Right hindlimb (tissue), 1 donor: ENCODE measurements around the gene ENOX2.
A peak's percentile ranks its signal among the peaks of the same experiment; 100 is the strongest.

ENCODE experiments used
- DNase-seq: peaks from one replicate; pipeline ENCODE4 v3.0.0-alpha.2; 2018

Gene ENOX2

GRCh38 chrX:130615941-130616340, 287.1 kb downstream of the ENOX2 start:
- no peak for DNase-seq

- DNase-seq = no peak
These were observed 295.6 kb downstream of the ENOX2 start for GRCh38 chrX:130607431-130607830.

DNA sequence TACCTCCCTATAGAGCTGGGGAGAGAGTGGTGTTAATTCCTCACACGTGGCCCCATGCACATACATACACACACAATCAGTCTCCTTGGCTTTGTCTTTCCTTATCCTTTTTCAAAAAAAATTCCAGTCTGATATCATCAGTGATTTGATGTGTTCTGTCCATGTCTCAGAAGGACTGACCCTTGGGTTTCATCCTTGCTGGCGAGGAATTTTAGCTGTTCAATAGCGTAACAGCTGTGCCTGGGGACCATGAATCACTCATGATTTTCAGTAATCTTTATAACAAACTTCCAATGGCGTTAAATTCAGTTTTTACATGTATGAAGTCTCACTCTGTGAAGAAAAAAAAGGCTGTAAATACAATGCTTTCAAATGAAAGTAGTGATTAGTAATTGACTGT, 296.6 kb downstream of the ENOX2 start:
- DNase-seq = peak; percentile 27

- no peak for DNase-seq
These were observed 298.1 kb downstream of the ENOX2 start for GRCh38 chrX:130604882-130605281.

DNA sequence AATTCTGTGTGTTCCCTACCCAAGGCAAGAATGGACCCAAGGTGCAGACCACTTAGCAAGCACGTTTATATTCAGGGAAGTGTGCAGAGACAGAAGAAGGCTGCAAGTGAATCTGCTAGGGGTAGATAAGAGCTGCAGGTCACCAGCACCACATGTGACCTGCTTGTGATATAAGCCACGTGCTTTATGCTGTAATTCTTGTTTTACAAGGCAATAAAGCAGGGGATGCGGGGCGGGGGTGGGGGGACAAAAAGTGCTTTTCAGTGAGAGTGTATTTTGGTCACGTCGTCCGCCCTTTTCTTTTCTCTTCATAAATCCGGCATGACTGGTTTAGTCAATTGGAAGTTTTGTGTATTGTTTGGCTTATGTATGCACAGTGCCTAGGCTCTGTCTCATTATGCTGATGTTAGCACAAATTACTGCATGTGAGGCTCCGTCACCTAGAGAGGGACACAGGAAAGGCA, 308.5 kb downstream of the ENOX2 start:
- no peak for DNase-seq

GRCh38 chrX:130593911-130594310, 309.1 kb downstream of the ENOX2 start:
- DNase-seq = no peak

- no peak for DNase-seq
These were observed 310.8 kb downstream of the ENOX2 start for GRCh38 chrX:130592204-130592603.

DNA sequence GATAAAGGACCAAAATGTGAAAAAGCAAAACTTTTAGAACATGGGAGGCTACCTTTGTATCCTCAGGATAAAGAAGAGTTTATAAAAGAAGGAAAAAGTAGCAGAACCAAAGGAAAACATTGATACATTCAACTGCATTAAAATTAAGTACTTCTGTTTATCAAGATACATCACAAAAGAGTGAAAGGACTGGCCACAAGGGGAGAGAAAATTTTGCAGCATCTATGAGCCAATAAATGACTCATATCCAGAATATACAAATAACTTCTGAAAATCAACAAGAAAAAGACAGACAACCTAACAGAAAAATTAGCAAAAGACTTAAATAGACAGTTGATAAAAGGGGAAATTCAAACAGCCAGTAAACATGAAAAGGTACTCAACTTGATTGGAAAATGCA, 324.1 kb downstream of the ENOX2 start:
- no peak for DNase-seq

DNA sequence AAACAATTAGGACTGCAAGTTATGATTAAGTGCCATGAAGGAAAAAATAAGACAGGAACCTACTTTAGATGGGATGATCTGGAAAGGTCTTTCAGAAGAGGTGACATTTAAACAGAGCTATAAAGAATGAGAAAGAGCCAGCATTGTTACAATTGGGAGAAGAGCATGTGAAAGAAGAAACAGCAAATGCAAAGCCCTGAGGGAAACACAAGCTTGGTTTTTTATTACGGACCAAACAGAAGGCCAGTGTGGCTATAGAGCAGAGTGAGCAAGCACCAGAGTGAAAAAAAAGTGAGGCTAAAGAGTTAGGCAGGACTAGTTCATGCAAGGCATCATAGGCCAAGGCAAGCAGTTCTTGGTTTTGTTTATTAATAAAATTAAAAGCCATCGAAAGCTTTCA, 325.6 kb downstream of the ENOX2 start:
- DNase-seq = no peak

GRCh38 chrX:130575831-130576389, 327.1 kb downstream of the ENOX2 start:
- DNase-seq = peak; percentile 15
